ENCODE data around the gene ZNF12. TPM values are rescaled to one million over a fixed set of nuclear protein-coding genes. Genes with fewer than 3 reads are reported as not detected.

The ZNF12 gene
- total RNA-seq, 1 experiment from 2014 or later = 18.8 TPM

- Histone ChIP-seq H3K36me3 (ENCODE audit: insufficient read depth, low read length, poor library complexity, severe bottlenecking) (peaks cover 36% of the 10 kb centered on the region), H3K4me3 (ENCODE audit: low read depth, low read length, poor library complexity, severe bottlenecking) (peak overlapping the region; percentile 84), H3K9me3 (ENCODE audit: low read depth, low read length, poor library complexity, severe bottlenecking) (peaks cover 37% of the 10 kb centered on the region), H3K27ac (ENCODE audit: low read depth, low read length, poor library complexity, severe bottlenecking) (peak overlapping the region; percentile 93), H3K4me1 (ENCODE audit: insufficient read depth, low read length, poor library complexity, severe bottlenecking) (no peaks in the 10 kb centered on the region), H3K27me3 (replicated peaks; ENCODE audit: insufficient read depth, low read depth, low read length, poor library complexity) (no peaks in the 10 kb centered on the region)
- CTCF ChIA-PET = no interaction called here
- DNase-seq (ENCODE audit: low spot score) = peak; percentile 38
- TSS peak; percentile 27 for BruUV-seq (replicated peaks)
- intact Hi-C loops (cut with micrococcal nuclease; ENCODE audit: unreplicated experiment) = no loop called here
- TF ChIP-seq CTCF (conservative IDR thresholded peaks at IDR 0.05; ENCODE audit: low read depth, low read length) (no peak), EZH2 (IDR thresholded peaks at IDR 0.05; ENCODE audit: borderline replicate concordance, low read depth, low read length, poor library complexity, severe bottlenecking) (no peak)
- POLR2A ChIA-PET (ENCODE audit: low non-redundant PET) = no interaction called here
Measured at GRCh38 chr7:6705959-6706665, 635 bp downstream of the ZNF12 start.

GRCh38 chr7:6701860-6702259, 4.9 kb downstream of the ZNF12 start:
- POLR2A ChIA-PET (ENCODE audit: low non-redundant PET) = no interaction called here

GRCh38 chr7:6700793-6701192, 6.0 kb downstream of the ZNF12 start:
- Histone ChIP-seq H3K9me3 (ENCODE audit: low read depth, low read length, poor library complexity, severe bottlenecking) (peaks cover 83% of the 10 kb centered on the region), H3K27ac (ENCODE audit: low read depth, low read length, poor library complexity, severe bottlenecking) (no peak overlapping the region), H3K4me3 (ENCODE audit: low read depth, low read length, poor library complexity, severe bottlenecking) (no peak overlapping the region), H3K27me3 (replicated peaks; ENCODE audit: insufficient read depth, low read depth, low read length, poor library complexity) (no peaks in the 10 kb centered on the region), H3K4me1 (ENCODE audit: insufficient read depth, low read length, poor library complexity, severe bottlenecking) (no peaks in the 10 kb centered on the region), H3K36me3 (ENCODE audit: insufficient read depth, low read length, poor library complexity, severe bottlenecking) (peaks cover 86% of the 10 kb centered on the region)
- POLR2A ChIA-PET (ENCODE audit: low non-redundant PET) = no interaction called here
- no peak for DNase-seq (ENCODE audit: low spot score)
- CTCF ChIA-PET = no interaction called here
- TF ChIP-seq EZH2 (IDR thresholded peaks at IDR 0.05; ENCODE audit: borderline replicate concordance, low read depth, low read length, poor library complexity, severe bottlenecking) (no peak), CTCF (conservative IDR thresholded peaks at IDR 0.05; ENCODE audit: low read depth, low read length) (no peak)
- intact Hi-C loops (cut with micrococcal nuclease; ENCODE audit: unreplicated experiment) = no loop called here
- BruUV-seq (replicated peaks) = no TSS peak

More at GRCh38 chr7:6701860-6702259, 4.9 kb downstream of the ZNF12 start:
- H3K36me3 ChIP-seq (ENCODE audit: insufficient read depth, low read length, poor library complexity, severe bottlenecking) = peaks cover 75% of the 10 kb centered on the region
- no peak overlapping the region for H3K27ac ChIP-seq (ENCODE audit: low read depth, low read length, poor library complexity, severe bottlenecking)
- no peaks in the 10 kb centered on the region for H3K4me1 ChIP-seq (ENCODE audit: insufficient read depth, low read length, poor library complexity, severe bottlenecking)
- peaks cover 73% of the 10 kb centered on the region for H3K9me3 ChIP-seq (ENCODE audit: low read depth, low read length, poor library complexity, severe bottlenecking)
- no peaks in the 10 kb centered on the region for H3K27me3 ChIP-seq (replicated peaks; ENCODE audit: insufficient read depth, low read depth, low read length, poor library complexity)
- intact Hi-C loops (cut with micrococcal nuclease; ENCODE audit: unreplicated experiment) = no loop called here
- CTCF ChIA-PET = no interaction called here
- no peak overlapping the region for H3K4me3 ChIP-seq (ENCODE audit: low read depth, low read length, poor library complexity, severe bottlenecking)
- no peak for TF ChIP-seq EZH2 (IDR thresholded peaks at IDR 0.05; ENCODE audit: borderline replicate concordance, low read depth, low read length, poor library complexity, severe bottlenecking)
- no peak for TF ChIP-seq CTCF (conservative IDR thresholded peaks at IDR 0.05; ENCODE audit: low read depth, low read length)
- DNase-seq (ENCODE audit: low spot score) = no peak
- BruUV-seq (replicated peaks) = no TSS peak

Measured in A673 (cell line).